HG02678 (cell line): ENCODE results near the gene ESRRB.
"Not testable (repeated sequence)": the region's sequence is repeated elsewhere in the genome, so short reads cannot be mapped to it uniquely, and the experiment has no call there.

Experiments
- ATAC-seq: cut with Tn5 transposase; IDR thresholded peaks from one replicate; pipeline ENCODE4 v1.9.1; 2021; ENCODE audit warnings: mild to moderate bottlenecking, moderate library complexity; ENCODE audit not compliant: unreplicated experiment

The ESRRB gene

GRCh38 chr14:76536636-76537035, 160.7 kb downstream of the ESRRB start:
- ATAC-seq: not testable (repeated sequence)

GRCh38 chr14:76537906-76538647, 162.1 kb downstream of the ESRRB start:
- ATAC-seq: no peak

- no peak for ATAC-seq
Measured at GRCh38 chr14:76538648-76539008, 162.7 kb downstream of the ESRRB start.

- no peak for ATAC-seq
Measured at GRCh38 chr14:76539130-76539529, 163.2 kb downstream of the ESRRB start.

- no peak for ATAC-seq
Measured at GRCh38 chr14:76541594-76542219, 165.8 kb downstream of the ESRRB start.

GRCh38 chr14:76546426-76547221, 170.7 kb downstream of the ESRRB start:
- ATAC-seq: no peak

- no peak for ATAC-seq
Measured at GRCh38 chr14:76547831-76548230, 171.9 kb downstream of the ESRRB start.

GRCh38 chr14:76550534-76550933, 174.6 kb downstream of the ESRRB start:
- ATAC-seq: no peak

GRCh38 chr14:76551116-76551515, 175.2 kb downstream of the ESRRB start:
- ATAC-seq: no peak
